NCI-H1694 (cell line): ENCODE data around the gene UBE2S.
"Not testable (repeated sequence)": the region's sequence is repeated elsewhere in the genome, so short reads cannot be mapped to it uniquely, and the experiment has no call there.

Source experiments
- DNase-seq: peaks from one replicate; lab custom pipeline; 2025; lab: John Stamatoyannopoulos, UW

Gene UBE2S

GRCh38 chr19:55440411-55441105, 33.0 kb upstream of the UBE2S start:
- DNase-seq, result no peak

DNA sequence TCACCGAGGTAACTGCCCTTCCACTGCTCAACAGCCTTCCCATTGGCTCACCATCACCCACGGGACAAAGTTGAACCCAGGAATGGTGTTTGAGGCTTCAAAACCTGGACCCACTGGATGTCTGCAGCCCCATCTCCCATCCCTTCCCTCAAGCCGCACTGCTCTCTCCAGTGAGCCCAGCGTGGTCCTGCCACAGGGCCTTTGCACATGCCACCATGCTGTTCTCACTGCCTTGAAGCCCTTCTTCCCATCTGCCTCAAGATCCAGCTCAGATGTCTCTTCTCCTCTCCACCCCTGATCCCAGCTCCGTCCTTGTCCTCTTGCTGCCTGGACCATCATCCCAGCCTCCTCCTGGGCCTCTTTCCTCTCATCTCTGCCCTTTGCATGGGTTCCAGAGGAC, 31.5 kb upstream of the UBE2S start:
- no peak for DNase-seq

- no peak for DNase-seq
Observed at GRCh38 chr19:55437410-55437809, 29.8 kb upstream of the UBE2S start.

- no peak for DNase-seq
Observed at GRCh38 chr19:55436847-55437246, 29.3 kb upstream of the UBE2S start.

DNA sequence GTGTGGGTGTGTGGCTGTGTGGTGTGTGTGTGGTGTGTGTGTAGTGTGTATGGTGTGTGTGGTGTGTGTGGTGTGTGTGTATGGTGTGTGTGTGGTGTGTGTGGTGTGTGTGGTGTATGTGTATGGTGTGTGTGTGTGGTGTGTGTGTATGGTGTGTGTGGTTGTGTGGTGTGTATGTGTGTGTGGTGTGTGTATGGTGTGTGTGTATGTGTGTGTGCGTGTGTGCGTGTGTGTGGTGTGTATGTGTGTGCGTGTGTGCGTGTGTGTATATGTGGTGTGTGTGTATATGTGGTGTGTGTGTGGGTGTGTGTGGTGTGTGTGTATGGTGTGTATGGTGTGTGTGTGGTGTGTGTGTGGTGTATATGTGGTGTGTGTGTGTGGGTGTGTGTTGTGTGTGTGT, 27.4 kb upstream of the UBE2S start:
- no peak for DNase-seq

- no peak for DNase-seq
Observed at GRCh38 chr19:55434356-55434919, 26.9 kb upstream of the UBE2S start.

GRCh38 chr19:55433292-55433691, 25.7 kb upstream of the UBE2S start:
- DNase-seq, result no peak

DNA sequence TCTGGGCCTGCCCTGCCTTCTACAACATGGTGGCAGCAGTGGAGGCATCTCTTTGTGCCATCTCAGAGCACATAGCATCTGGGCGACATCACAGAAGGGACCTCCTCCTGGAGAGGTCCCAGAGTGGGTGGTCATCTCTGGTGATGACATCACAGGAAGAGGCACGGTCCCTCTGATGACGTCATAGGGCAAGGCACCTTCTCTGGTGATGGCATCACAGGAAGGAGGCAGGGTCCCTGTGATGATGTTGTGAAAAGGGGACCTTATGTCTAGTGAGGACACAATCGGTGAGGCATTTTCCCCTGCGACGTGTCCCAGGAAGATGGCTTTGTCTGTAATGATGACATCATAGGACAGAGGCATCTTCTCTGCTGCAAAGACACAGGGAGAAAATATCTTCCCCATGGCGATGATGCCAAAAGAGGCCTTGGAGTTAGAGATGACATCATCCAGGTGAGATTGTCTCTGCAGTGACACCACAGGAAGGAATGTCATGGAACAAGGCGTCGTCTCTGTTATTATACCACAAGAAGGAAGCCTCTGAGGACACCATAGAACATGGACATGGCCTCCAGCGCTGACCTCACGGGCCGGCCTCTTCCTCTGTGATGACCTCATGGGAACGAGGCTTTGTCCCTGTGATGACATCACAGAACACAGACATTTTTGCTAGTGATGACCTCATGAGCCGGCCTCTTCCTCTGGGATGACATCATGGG, 24.8 kb upstream of the UBE2S start:
- DNase-seq, result no peak

- no peak for DNase-seq
Observed at GRCh38 chr19:55431183-55431582, 23.6 kb upstream of the UBE2S start.

DNA sequence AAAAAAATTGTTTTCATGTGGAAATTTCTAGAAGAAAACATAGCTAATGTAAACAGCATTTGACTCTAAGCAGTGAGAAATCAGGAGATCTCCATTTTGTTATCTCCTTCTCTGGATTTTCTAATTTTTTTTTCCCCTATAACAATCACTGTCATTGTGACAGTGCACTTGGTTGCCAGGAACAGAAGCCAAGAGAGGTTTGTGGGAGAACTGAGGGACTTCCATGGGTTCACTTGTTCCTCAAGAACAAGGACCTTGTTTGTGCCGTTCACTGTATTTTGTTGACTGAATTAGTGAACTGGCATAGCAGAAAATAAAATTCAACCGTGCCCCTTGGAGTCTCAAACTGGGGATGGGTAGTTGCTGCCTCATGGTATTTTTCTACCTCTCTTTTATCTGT, 18.5 kb upstream of the UBE2S start:
- no peak for DNase-seq

DNA sequence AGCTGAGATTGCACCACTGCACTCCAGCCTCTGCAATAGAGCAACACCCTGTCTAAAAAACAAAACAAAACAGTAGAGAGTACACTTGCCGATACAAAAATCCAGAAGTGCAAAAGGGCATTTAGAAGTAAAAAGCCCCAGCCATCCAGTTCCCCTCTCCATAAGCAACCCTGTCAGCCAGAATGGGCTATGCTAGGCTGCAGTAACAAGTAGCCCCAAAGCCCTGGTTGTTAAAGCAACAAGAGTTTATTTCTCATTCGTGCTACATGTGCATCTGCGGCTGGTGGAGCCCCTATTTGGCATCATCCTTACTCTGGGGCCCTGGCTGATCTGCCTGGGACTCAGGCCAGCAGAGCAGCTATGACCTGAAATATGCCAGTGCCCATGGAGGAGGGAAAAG, 16.9 kb upstream of the UBE2S start:
- no peak for DNase-seq

- DNase-seq, result no peak
Observed at GRCh38 chr19:55423225-55424005, 15.8 kb upstream of the UBE2S start.

GRCh38 chr19:55421281-55421680, 13.7 kb upstream of the UBE2S start:
- DNase-seq, result not testable (repeated sequence)

DNA sequence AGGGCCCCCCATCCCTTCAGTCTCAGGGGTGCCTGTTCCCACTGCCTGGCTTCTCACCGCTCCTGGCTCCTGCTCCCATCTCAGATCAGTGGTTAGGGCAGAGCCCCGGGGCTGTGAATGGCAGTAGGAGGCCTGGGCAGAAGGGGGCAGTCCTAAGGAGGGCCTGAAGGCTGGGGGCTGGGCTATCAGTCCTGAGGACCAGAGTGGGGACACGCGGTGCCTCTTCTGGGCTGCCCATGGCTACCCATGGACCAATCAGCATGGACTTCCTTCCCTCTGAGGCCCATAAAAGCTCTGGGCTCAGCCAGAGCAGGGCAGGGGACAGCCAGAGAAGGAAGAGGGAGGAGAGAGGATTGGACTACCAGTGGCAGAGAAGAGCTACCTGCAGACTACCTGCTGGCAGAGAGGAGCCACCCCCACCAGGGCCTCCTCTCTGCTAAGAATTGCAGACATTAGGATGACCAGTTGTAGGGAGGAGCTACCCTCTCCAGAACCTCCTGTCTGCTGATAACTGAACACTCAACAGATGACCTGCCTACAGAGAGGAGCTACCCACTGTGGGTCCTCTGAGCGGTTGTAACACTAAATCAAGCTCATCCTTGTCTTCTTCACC, 12.1 kb upstream of the UBE2S start:
- no peak for DNase-seq

DNA sequence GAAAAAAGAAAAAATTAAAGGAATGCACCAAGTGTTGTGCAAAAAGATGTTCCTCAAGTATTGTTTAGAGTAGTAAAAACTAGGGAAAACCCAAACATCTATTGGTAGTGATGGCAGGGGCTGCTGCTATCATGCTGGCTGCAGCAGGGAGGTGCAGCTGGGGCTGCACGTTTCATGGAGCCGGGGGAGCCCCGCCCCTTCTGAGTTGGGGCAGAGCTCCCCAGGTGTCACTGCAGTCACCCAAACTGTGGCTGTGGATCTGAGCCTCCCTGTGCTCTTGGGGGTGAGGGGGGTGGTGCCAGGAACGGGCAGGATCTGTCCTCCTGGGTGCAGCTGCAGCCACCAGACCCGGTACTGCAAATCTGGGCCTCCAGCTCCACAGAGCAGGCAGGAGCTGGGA, 11.5 kb upstream of the UBE2S start:
- no peak for DNase-seq

- peak; percentile 57 for DNase-seq
Observed at GRCh38 chr19:55418185-55418584, 10.6 kb upstream of the UBE2S start.

DNA sequence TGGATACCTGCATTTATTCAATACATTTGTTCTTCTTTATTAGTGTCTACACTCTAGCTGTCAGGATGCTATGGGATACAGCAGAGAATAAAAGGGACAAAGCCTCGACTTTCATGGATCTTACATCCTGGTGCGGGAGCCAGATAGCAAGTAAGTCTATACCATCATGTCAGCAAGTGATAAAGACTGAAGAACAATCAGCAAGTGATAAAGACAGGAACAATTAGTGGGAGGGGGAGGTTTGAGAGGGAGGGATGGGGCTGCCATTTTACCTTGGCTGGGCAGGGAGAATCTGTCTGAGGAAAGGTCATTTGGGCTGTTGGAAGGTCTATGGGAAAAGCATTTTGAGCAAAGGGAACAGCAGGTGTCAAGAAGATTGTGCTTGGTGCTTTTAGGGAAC, 2.6 kb upstream of the UBE2S start:
- no peak for DNase-seq

- DNase-seq, result not testable (repeated sequence)
Observed at GRCh38 chr19:55409179-55409578, 1.6 kb upstream of the UBE2S start.

DNA sequence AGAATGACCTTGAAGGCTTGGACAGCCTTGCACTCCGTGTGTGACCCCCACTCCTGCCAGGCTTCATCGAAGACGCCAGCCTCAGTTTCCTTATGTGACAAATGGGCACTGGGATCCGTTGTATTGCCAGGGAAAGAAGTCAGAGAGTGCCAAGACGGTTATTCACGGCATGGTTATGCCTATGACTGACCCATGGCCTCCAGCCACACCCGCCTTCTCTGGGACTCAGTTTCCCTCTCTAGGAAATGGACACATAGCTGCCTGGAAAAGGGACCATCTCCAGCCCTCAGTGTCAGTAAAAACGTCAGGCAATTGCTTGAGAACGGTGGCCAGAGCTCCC, 915 bp upstream of the UBE2S start:
- no peak for DNase-seq

GRCh38 chr19:55407800-55408532, 378 bp upstream of the UBE2S start:
- DNase-seq, result peak; percentile 99

DNA sequence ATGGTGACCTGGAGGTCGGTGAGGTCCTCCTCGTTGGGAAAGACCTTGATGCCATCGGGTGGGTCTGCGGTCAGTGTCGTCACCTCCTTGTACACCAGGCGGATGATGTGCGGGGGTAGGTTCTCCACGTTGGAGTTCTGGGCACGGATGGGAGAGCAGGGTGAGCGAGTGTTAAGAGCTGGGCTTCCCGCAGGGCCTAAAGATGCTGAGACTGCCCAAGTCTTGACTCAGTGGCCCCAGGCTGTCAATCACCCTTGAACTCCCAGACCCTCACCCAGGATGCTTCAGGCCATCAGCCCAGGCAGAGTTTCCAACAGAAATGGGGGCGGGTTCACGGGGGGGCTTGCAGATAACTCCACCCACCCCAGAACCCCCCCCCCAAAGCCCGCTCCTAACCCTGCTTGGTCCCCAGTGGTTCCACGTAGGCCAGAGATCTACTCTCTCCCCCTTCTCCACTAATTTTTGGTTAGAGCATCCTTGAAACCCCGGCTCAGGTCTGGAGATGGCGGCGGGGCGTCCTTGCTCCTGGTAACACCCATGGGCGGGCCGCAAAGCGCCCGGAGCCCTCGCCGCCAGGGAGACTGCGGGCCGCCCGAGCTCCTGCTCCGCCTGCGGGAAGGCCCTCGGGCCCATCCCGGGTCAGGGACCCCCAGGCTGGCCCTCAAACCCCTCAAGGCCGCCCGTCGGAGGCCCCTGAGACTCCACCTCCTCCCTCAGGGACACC, 600 bp downstream of the UBE2S start:
- DNase-seq, result no peak
